Measurements from ENCODE around the gene P2RY4. TPM values are rescaled to one million over a fixed set of nuclear protein-coding genes. Genes with fewer than 3 reads are reported as not detected.

The P2RY4 gene
- total and polyA plus RNA-seq, 2 of the 8 experiments (the other 6 are each of a cell fraction or from before 2014, with no cell fraction given), result 0.38 TPM; not detected in 1

GRCh38 chrX:70289793-70290770 is 30.1 kb upstream of the P2RY4 start, which contains the start of the genes KIF4A and PDZD11 (continued):
- TF ChIP-seq CHD7 (IDR thresholded peaks at IDR 0.05; ENCODE audit: insufficient replicate concordance, low read length), result no peak
- TF ChIP-seq MAX (IDR thresholded peaks at IDR 0.05), result no peak
- TF ChIP-seq ASH2L (IDR thresholded peaks at IDR 0.05; ENCODE audit: low read length), result peak; percentile 35
- TF ChIP-seq ATF2 (IDR thresholded peaks at IDR 0.05; ENCODE audit: low read length), result no peak
- TF ChIP-seq RFX5 (IDR thresholded peaks at IDR 0.05; ENCODE audit: borderline replicate concordance, low read depth, low read length), result no peak
- TF ChIP-seq JUND (IDR thresholded peaks at IDR 0.05; ENCODE audit: low read length), result no peak
- no peak for TF ChIP-seq BCL11A (IDR thresholded peaks at IDR 0.05; ENCODE audit: low read depth in 2 of 2, low read length in 2 of 2)
